Activated CD8-positive, alpha-beta T cell treated with anti-CD3 and anti-CD28 coated beads for 36 hours (primary cell): ENCODE results near the gene SUGT1. TPM values are rescaled to one million over a fixed set of nuclear protein-coding genes. Genes with fewer than 3 reads are reported as not detected.
A peak's percentile ranks its signal among the peaks of the same experiment; 100 is the strongest.

Experiments
- ATAC-seq: fragments of 200-7000 bp; cut with Tn5 transposase; one replicate; pipeline ENCODE4 v1.10.0; 2021; ENCODE audit warnings: mild to moderate bottlenecking, moderate library complexity
- CTCF ChIA-PET: fragments of 350-600 bp; sonication (Branson Sonifier 250); formaldehyde crosslinking; loops from one replicate; lab custom pipeline; 2021; ENCODE audit warnings: antibody characterized with exemption; lab: Charles Lee
- POLR2A ChIA-PET: fragments of 350-600 bp; sonication (Branson Sonifier 250); formaldehyde crosslinking; loops from one replicate; lab custom pipeline; 2021; ENCODE audit warnings: antibody characterized with exemption; lab: Charles Lee
- DNase-seq: peaks from one replicate; pipeline ENCODE4 v3.0.0-alpha.2; 2020
- H3K27ac Mint-ChIP-seq: one replicate; pipeline ENCODE4 v1.8.0; 2021; ENCODE audit warnings: mild to moderate bottlenecking, mixed read lengths
- H3K27me3 Mint-ChIP-seq: one replicate; pipeline ENCODE4 v1.8.0; 2021; ENCODE audit warnings: mixed read lengths
- H3K36me3 Mint-ChIP-seq: one replicate; pipeline ENCODE4 v1.8.0; 2021; ENCODE audit warnings: low read depth, mixed read lengths
- H3K4me1 Mint-ChIP-seq: one replicate; pipeline ENCODE4 v1.8.0; 2021; ENCODE audit warnings: low read depth, mixed read lengths
- H3K4me3 Mint-ChIP-seq: one replicate; pipeline ENCODE4 v1.8.0; 2021; ENCODE audit warnings: mild to moderate bottlenecking, moderate library complexity, mixed read lengths
- H3K9me3 Mint-ChIP-seq: one replicate; pipeline ENCODE4 v1.8.0; 2021; ENCODE audit warnings: mixed read lengths
- intact Hi-C: fragments of 100-400 bp; cut with micrococcal nuclease; formaldehyde crosslinking; loops from one replicate; pipeline ENCODE4 v1.10.0; 2022
- total RNA-seq, 2 experiments: library from RNA; stranded (reverse); gene quantifications; one replicate each; pipeline ENCODE4 v1.2.3, GENCODE V29; 2021
- TF ChIP-seq, protein P1 (sequence below): fragments of 200-600 bp; IDR thresholded peaks from one replicate; pipeline ENCODE4 v1.8.0; 2022; ENCODE audit warnings: antibody characterized with exemption, mild to moderate bottlenecking

SUGT1 gene
- total RNA-seq, 2 experiments from 2014 or later = 52.0 to 52.5 TPM

DNA sequence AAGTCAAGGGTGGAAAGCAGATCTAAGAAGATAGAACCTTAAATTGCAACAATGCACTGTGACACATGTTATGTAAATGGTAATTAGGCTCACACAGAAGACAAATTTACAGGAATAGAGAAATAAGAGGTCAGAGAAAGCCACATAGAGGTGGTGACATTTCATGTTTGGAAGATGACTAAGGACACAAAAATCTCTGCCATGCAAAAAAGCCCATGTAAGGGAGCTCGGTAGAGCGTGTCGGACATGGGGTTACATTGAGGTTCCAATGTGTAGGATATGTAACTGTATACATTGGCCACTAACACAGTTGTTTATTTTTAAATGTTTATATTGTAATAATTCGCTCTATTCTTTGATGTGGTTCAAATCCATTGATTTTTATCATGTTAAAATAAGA, 33.7 kb downstream of the SUGT1 start:
- ChIA-PET POLR2A (interaction anchor here (1.5 kb wide), 1 partner anchor 9 kb away, joined by 4 read pairs; no protein-coding TSS in a partner anchor), CTCF (interaction anchor here (0.8 kb wide), 1 partner anchor 123 kb away, joined by 3 read pairs; no protein-coding TSS in a partner anchor)
- Mint-ChIP-seq H3K9me3 (no peaks in the 10 kb centered on the region), H3K36me3 (peaks cover 30% of the 10 kb centered on the region), H3K4me1 (no peaks in the 10 kb centered on the region), H3K27me3 (no peaks in the 10 kb centered on the region), H3K27ac (no peak overlapping the region), H3K4me3 (no peak overlapping the region)
- intact Hi-C loops = no loop called here
- DNase-seq (no peak), ATAC-seq (no peak)
- TF ChIP-seq, protein P1, sequence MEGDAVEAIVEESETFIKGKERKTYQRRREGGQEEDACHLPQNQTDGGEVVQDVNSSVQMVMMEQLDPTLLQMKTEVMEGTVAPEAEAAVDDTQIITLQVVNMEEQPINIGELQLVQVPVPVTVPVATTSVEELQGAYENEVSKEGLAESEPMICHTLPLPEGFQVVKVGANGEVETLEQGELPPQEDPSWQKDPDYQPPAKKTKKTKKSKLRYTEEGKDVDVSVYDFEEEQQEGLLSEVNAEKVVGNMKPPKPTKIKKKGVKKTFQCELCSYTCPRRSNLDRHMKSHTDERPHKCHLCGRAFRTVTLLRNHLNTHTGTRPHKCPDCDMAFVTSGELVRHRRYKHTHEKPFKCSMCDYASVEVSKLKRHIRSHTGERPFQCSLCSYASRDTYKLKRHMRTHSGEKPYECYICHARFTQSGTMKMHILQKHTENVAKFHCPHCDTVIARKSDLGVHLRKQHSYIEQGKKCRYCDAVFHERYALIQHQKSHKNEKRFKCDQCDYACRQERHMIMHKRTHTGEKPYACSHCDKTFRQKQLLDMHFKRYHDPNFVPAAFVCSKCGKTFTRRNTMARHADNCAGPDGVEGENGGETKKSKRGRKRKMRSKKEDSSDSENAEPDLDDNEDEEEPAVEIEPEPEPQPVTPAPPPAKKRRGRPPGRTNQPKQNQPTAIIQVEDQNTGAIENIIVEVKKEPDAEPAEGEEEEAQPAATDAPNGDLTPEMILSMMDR = no peak

DNA sequence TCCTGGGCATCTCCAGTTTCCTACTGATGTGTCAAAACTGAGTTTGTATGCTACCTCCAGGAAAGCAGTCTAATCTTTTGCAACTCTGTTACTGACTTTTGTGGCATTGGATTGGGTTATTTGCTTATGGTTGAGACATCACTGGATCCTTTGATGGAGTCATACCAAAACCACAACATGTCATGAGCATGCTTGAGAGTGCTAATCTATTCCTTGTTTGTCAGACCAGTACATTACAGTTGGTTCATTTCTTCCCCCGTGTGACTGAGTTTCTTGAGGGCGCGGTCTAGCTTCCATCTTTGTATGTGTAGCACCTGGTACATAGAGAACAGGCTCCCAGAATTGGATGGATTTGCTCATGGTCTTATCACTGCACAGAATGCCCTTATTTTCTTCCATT, 43.2 kb downstream of the SUGT1 start:
- DNase-seq = peak; percentile 29
- intact Hi-C loops = no loop called here
- Mint-ChIP-seq H3K27me3 (no peaks in the 10 kb centered on the region), H3K9me3 (no peaks in the 10 kb centered on the region), H3K4me1 (peaks cover 9% of the 10 kb centered on the region), H3K4me3 (no peak overlapping the region), H3K27ac (no peak overlapping the region), H3K36me3 (peaks cover 2% of the 10 kb centered on the region)
- ChIA-PET CTCF (no interaction called here), POLR2A (interaction anchor here (0.6 kb wide), 1 partner anchor 9 kb away, joined by 4 read pairs; no protein-coding TSS in a partner anchor)
- TF ChIP-seq, protein P1 = no peak
- peak; percentile 79 for ATAC-seq

DNA sequence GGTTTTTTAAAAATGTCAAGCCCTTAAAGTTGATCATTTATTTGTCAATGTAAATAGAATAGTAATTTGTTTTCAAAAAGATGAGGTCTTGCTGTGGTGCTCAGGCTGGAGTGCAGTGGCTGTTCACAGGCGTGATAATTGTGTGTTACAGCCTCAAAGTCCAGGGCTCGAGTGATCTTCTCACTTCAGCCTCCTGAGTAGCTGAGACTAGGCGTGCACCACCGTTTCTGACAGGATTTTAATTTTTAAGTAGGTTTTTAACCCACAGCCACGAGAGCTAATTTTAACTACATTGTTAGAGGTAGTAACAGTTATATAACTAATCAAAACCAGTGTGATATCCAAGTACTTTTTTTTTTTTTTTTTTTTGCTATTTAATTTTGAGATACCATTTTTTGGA, 43.9 kb downstream of the SUGT1 start:
- POLR2A ChIA-PET = no interaction called here
- ATAC-seq (no peak), DNase-seq (no peak)
- H3K36me3 Mint-ChIP-seq = peaks cover 2% of the 10 kb centered on the region
- H3K27me3 Mint-ChIP-seq = no peaks in the 10 kb centered on the region
- CTCF ChIA-PET = no interaction called here
- H3K4me3 Mint-ChIP-seq = no peak overlapping the region
- peaks cover 9% of the 10 kb centered on the region for H3K4me1 Mint-ChIP-seq
- intact Hi-C loops = no loop called here
- no peak overlapping the region for H3K27ac Mint-ChIP-seq
- H3K9me3 Mint-ChIP-seq = no peaks in the 10 kb centered on the region
- TF ChIP-seq, protein P1 = no peak

DNA sequence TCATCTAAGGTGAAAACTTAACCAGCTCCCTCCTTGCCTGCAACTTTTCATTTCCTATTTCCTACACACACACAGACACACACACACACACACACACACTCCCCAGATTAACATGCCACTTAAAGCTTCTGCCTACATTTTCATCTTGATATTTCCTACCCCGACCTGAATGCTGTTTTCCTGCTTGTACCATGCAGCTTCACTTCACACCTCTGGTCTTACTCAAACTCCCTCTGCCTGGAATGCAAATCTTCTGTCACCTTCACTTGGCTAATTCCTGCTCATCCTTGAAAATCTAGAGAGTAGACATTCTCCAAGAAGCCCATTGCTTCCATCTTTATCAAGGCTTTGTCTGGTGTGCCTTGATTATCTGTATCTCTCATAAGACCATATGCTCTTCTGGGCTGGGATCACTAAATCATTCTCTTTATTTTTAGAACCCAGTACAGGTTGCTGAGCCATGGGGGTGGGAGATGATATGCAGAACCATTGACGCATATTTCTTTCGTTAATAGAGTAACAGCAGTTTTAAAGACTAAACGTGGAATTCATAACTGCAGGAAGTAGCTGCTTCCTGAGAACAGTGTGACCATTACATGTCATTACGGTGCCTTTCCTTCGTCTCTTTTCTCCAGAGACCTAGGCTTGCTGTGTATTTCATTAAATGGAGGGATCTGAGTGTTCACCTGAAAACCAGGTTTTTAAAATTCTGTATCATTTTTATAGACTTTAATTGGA, 49.3 kb downstream of the SUGT1 start:
- CTCF ChIA-PET = interaction anchor here (0.8 to 1.5 kb wide), 2 partner anchors 12 to 36 kb away, joined by 3 to 4 read pairs; no protein-coding TSS in a partner anchor
- ATAC-seq = no peak
- intact Hi-C loops = no loop called here

More for the DNA sequence above, 49.3 kb downstream of the SUGT1 start:
- TF ChIP-seq, protein P1 = no peak
- no peak for DNase-seq
- Mint-ChIP-seq H3K4me1 (no peaks in the 10 kb centered on the region), H3K4me3 (no peak overlapping the region), H3K9me3 (no peaks in the 10 kb centered on the region), H3K27me3 (no peaks in the 10 kb centered on the region), H3K36me3 (no peaks in the 10 kb centered on the region), H3K27ac (no peak overlapping the region)
- POLR2A ChIA-PET = interaction anchor here (1.2 to 1.5 kb wide), 2 partner anchors 9 to 33 kb away, joined by 3 read pairs; no protein-coding TSS in a partner anchor
